PC-9 (cell line): ENCODE measurements around the gene DSG4.

Source experiments
- EZH2 ChIP-seq: fragments of 200-600 bp; sonication (generic); IDR thresholded peaks from 2 replicates; pipeline ENCODE4 v1.8.0; 2017; ENCODE audit warnings: antibody characterized with exemption, low read depth
- TF ChIP-seq, protein P1 (sequence below): fragments of 200-600 bp; sonication (generic); conservative IDR thresholded peaks from 2 replicates; pipeline ENCODE4 v1.6.1; 2017; ENCODE audit warnings: mixed run types, antibody characterized with exemption, mild to moderate bottlenecking, moderate library complexity

DNA sequence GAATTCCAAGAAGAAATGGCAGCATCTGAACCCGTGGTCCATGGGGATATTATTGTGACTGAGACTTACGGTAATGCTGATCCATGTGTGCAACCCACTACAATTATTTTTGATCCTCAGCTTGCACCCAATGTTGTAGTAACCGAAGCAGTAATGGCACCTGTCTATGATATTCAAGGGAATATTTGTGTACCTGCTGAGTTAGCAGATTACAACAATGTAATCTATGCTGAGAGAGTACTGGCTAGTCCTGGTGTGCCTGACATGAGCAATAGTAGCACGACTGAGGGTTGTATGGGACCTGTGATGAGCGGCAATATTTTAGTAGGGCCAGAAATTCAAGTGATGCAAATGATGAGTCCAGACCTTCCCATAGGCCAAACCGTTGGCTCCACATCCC lies 36.6 kb downstream of the DSG4 start:
- TF ChIP-seq, protein P1, sequence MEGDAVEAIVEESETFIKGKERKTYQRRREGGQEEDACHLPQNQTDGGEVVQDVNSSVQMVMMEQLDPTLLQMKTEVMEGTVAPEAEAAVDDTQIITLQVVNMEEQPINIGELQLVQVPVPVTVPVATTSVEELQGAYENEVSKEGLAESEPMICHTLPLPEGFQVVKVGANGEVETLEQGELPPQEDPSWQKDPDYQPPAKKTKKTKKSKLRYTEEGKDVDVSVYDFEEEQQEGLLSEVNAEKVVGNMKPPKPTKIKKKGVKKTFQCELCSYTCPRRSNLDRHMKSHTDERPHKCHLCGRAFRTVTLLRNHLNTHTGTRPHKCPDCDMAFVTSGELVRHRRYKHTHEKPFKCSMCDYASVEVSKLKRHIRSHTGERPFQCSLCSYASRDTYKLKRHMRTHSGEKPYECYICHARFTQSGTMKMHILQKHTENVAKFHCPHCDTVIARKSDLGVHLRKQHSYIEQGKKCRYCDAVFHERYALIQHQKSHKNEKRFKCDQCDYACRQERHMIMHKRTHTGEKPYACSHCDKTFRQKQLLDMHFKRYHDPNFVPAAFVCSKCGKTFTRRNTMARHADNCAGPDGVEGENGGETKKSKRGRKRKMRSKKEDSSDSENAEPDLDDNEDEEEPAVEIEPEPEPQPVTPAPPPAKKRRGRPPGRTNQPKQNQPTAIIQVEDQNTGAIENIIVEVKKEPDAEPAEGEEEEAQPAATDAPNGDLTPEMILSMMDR = no peak
- TF ChIP-seq EZH2 = no peak
